ENCODE results near the gene PRR20G.

The PRR20G gene

GRCh38 chr3:127262533-127262932, 25.3 kb downstream of the PRR20G start:
- no peak for DNase-seq

GRCh38 chr3:127261925-127262324, 25.9 kb downstream of the PRR20G start:
- DNase-seq, result no peak

- DNase-seq, result no peak
Measured at GRCh38 chr3:127260826-127261555, 26.9 kb downstream of the PRR20G start.

GRCh38 chr3:127260416-127260815, 27.4 kb downstream of the PRR20G start:
- DNase-seq, result no peak

- DNase-seq, result no peak
Measured at GRCh38 chr3:127259882-127260281, 28.0 kb downstream of the PRR20G start.

GRCh38 chr3:127258733-127259132, 29.1 kb downstream of the PRR20G start:
- no peak for DNase-seq

GRCh38 chr3:127257351-127257750, 30.5 kb downstream of the PRR20G start:
- DNase-seq, result no peak

GRCh38 chr3:127256733-127257271, 31.0 kb downstream of the PRR20G start:
- DNase-seq, result no peak

- DNase-seq, result no peak
Measured at GRCh38 chr3:127256138-127256537, 31.7 kb downstream of the PRR20G start.

GRCh38 chr3:127255516-127255915, 32.3 kb downstream of the PRR20G start:
- no peak for DNase-seq

- no peak for DNase-seq
Measured at GRCh38 chr3:127254730-127255129, 33.1 kb downstream of the PRR20G start.

- no peak for DNase-seq
Measured at GRCh38 chr3:127254033-127254644, 33.7 kb downstream of the PRR20G start.

GRCh38 chr3:127253491-127253890, 34.4 kb downstream of the PRR20G start:
- no peak for DNase-seq

GRCh38 chr3:127252446-127252845, 35.4 kb downstream of the PRR20G start:
- DNase-seq, result no peak

GRCh38 chr3:127250032-127250431, 37.8 kb downstream of the PRR20G start:
- no peak for DNase-seq

- DNase-seq, result no peak
Measured at GRCh38 chr3:127247292-127247691, 40.6 kb downstream of the PRR20G start.

- no peak for DNase-seq
Measured at GRCh38 chr3:127238602-127239001, 49.2 kb downstream of the PRR20G start.

- no peak for DNase-seq
Measured at GRCh38 chr3:127237835-127238234, 50.0 kb downstream of the PRR20G start.

GRCh38 chr3:127235706-127236105, 52.1 kb downstream of the PRR20G start:
- no peak for DNase-seq

GRCh38 chr3:127234778-127235177, 53.1 kb downstream of the PRR20G start:
- DNase-seq, result no peak
